GM12878 (cell line): ENCODE measurements around the gene LMOD3. TPM values are rescaled to one million over a fixed set of nuclear protein-coding genes. Genes with fewer than 3 reads are reported as not detected.

Source experiments
- BCLAF1 ChIP-seq: fragments of 450-650 bp; IDR thresholded peaks from 2 replicates; pipeline ENCODE4 v1.6.1; 2017; ENCODE audit warnings: antibody characterized with exemption, mild to moderate bottlenecking, moderate library complexity
- IRF5 ChIP-seq: fragments of 450-650 bp; IDR thresholded peaks from 2 replicates; pipeline ENCODE4 v1.6.1; 2017; ENCODE audit warnings: borderline replicate concordance
- RELB ChIP-seq: fragments of 450-650 bp; IDR thresholded peaks from 2 replicates; pipeline ENCODE4 v1.6.1; 2017; ENCODE audit warnings: low read depth, mild to moderate bottlenecking, moderate library complexity
- REST ChIP-seq: IDR thresholded peaks from 2 replicates; pipeline ENCODE4 v1.6.1; 2012; ENCODE audit warnings: mild to moderate bottlenecking, low read depth, low read length
- SKIL ChIP-seq: fragments of 450-650 bp; IDR thresholded peaks from 2 replicates; pipeline ENCODE4 v1.6.1; 2017; ENCODE audit warnings: mild to moderate bottlenecking, low read depth, inconsistent platforms; ENCODE audit not compliant: poor library complexity, severe bottlenecking
- polyA plus RNA-seq, 11 experiments: library from polyadenylated mRNA; depleted of rRNA in 4 of 11; unstranded in 6 of 11; stranded (reverse) in 5 of 11; fragments of >200 nt; fragmentation: Nextera tagmentation in 4 of 11; fragmentation: Illumina TruSeq in 1 of 11; extraction: Ambion mirVana in 4 of 11; extraction: Trizol in 1 of 11; gene quantifications; 1 replicate in 1 of 11; 2 replicates in 10 of 11; pipeline versions ENCODE4 v1.2.1 to v1.2.3, GENCODE V29; 2011 to 2016; ENCODE audit warnings: inconsistent platforms in 2 of 11, missing spikeins in 2 of 11, low read depth in 1 of 11
- total RNA-seq, 4 experiments: library from RNA; depleted of rRNA in 3 of 4; stranded (reverse); fragments of >200 nt in 3 of 4; fragmentation: Illumina TruSeq in 1 of 4; extraction: Trizol in 1 of 4; gene quantifications; 2 replicates each; pipeline versions ENCODE4 v1.2.1 to v1.2.3, GENCODE V29; 2013 to 2021

The LMOD3 gene
- total and polyA plus RNA-seq, 10 of the 15 experiments (the other 5 are each of a cell fraction or from before 2014, with no cell fraction given) = 0.04 to 0.20 (median 0.09) TPM; not detected in 1

GRCh38 chr3:69080233-69080920 is 42.0 kb downstream of the LMOD3 start, which contains the start of gene UBA3 (continued):
- TF ChIP-seq REST (peak; percentile 46; the same call in 1 of the 2 replicates), BCLAF1 (no peak), IRF5 (no peak), SKIL (peak; percentile 37), RELB (no peak)
